Mucosa of descending colon (tissue), 3 donors: ENCODE measurements around the gene ACTA2. TPM values are rescaled to one million over a fixed set of nuclear protein-coding genes. Genes with fewer than 3 reads are reported as not detected.

Experiments used
- ATAC-seq: fragments of 200-7000 bp; cut with Tn5 transposase; one replicate; pipeline ENCODE4 v1.9.1; 2020; ENCODE audit warnings: mild to moderate bottlenecking, moderate library complexity
- DNase-seq, 3 donors: peaks; one replicate each; pipeline ENCODE4 v3.0.0-alpha.2; 2020
- H3K36me3 ChIP-seq: fragments of 200-600 bp; one replicate; pipeline ENCODE4 v1.8.0; 2021; ENCODE audit warnings: low read depth, mild to moderate bottlenecking
- H3K4me1 ChIP-seq: fragments of 200-600 bp; one replicate; pipeline ENCODE4 v1.8.0; 2021; ENCODE audit warnings: low read depth, mild to moderate bottlenecking
- H3K4me3 ChIP-seq: fragments of 200-600 bp; one replicate; pipeline ENCODE4 v1.8.0; 2021; ENCODE audit warnings: mild to moderate bottlenecking
- H3K9me3 ChIP-seq: fragments of 200-600 bp; one replicate; pipeline ENCODE4 v1.8.0; 2021; ENCODE audit warnings: mild to moderate bottlenecking
- intact Hi-C, 2 donors: fragments of 100-400 bp; cut with DNase I in 1 of 2; cut with micrococcal nuclease in 1 of 2; formaldehyde crosslinking; loops; one replicate each; pipeline versions ENCODE4 v1.11.0 to v1.11.1; 2022; cut with DNase I, micrococcal nuclease
- total RNA-seq, 3 donors: library from RNA; stranded (reverse); fragmentation: NEBNext Ultra II Directional in 2 of 3; extraction: Animal tissue kit (Norgen Biotek cat#: 25700) in 2 of 3; gene quantifications; one replicate each; pipeline versions ENCODE4 v1.2.1 to v1.2.4, GENCODE V29; 2021 to 2023
- TF ChIP-seq, protein P1 (sequence below): fragments of 200-600 bp; IDR thresholded peaks from one replicate; pipeline ENCODE4 v1.8.0; 2022; ENCODE audit warnings: antibody characterized with exemption, mild to moderate bottlenecking
- donor health status: DM: no; HTN: no; CAD: no; lungs with moderate emphysema.
- donor health status: DM: no; HTN: no; CAD: no.
- donor health status: DM: no; HTN: yes; CAD: no.

Gene ACTA2
- total RNA-seq, 3 donors from 2014 or later, result 80.6 to 920 (median 253) TPM

- Histone ChIP-seq H3K36me3 (no peaks in the 10 kb centered on the region), H3K4me1 (peaks cover 13% of the 10 kb centered on the region), H3K9me3 (no peaks in the 10 kb centered on the region), H3K4me3 (no peak overlapping the region)
- intact Hi-C loops, result no loop called here
- TF ChIP-seq, protein P1, sequence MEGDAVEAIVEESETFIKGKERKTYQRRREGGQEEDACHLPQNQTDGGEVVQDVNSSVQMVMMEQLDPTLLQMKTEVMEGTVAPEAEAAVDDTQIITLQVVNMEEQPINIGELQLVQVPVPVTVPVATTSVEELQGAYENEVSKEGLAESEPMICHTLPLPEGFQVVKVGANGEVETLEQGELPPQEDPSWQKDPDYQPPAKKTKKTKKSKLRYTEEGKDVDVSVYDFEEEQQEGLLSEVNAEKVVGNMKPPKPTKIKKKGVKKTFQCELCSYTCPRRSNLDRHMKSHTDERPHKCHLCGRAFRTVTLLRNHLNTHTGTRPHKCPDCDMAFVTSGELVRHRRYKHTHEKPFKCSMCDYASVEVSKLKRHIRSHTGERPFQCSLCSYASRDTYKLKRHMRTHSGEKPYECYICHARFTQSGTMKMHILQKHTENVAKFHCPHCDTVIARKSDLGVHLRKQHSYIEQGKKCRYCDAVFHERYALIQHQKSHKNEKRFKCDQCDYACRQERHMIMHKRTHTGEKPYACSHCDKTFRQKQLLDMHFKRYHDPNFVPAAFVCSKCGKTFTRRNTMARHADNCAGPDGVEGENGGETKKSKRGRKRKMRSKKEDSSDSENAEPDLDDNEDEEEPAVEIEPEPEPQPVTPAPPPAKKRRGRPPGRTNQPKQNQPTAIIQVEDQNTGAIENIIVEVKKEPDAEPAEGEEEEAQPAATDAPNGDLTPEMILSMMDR, result no peak
- ATAC-seq, result no peak
- DNase-seq, result no peak
These were observed 45.7 kb downstream of the ACTA2 start for GRCh38 chr10:88906921-88907320.

DNA sequence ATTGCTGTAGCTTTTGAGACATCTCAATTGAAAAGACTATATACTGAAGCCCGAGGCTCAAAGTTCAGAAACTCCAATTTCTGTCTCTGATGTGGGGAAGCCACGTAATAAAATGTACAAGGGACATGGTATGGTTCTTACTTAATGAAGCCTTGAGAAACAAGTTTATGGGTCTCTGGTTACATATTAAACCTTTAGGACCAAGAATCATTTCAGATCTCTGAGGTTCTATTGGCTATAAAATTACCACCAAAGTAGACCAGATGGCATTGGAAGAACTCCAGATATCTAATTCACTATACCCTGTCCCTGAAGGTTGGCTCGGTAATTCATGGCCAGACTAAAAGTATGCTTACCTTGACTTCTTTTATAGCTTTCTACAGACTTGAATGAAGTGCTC lies 48.9 kb downstream of the ACTA2 start:
- DNase-seq, result peak in 1 of 3 donors; percentile 70
- peak; percentile 93 for ATAC-seq
- no peaks in the 10 kb centered on the region for H3K9me3 ChIP-seq
- intact Hi-C loops, result no loop called here
- TF ChIP-seq, protein P1, result no peak
- H3K4me1 ChIP-seq, result peaks cover 24% of the 10 kb centered on the region
- no peak overlapping the region for H3K4me3 ChIP-seq
- no peaks in the 10 kb centered on the region for H3K36me3 ChIP-seq

- no peaks in the 10 kb centered on the region for H3K36me3 ChIP-seq
- DNase-seq, result no peak
- intact Hi-C loops, result no loop called here
- no peak for ATAC-seq
- peaks cover 40% of the 10 kb centered on the region for H3K4me1 ChIP-seq
- H3K9me3 ChIP-seq, result no peaks in the 10 kb centered on the region
- no peak overlapping the region for H3K4me3 ChIP-seq
- TF ChIP-seq, protein P1, result no peak
These were observed 50.4 kb downstream of the ACTA2 start for GRCh38 chr10:88901984-88902789.

- intact Hi-C loops, result no loop called here
- Histone ChIP-seq H3K4me1 (peaks cover 47% of the 10 kb centered on the region), H3K9me3 (no peaks in the 10 kb centered on the region), H3K36me3 (no peaks in the 10 kb centered on the region), H3K4me3 (no peak overlapping the region)
- DNase-seq, result no peak
- TF ChIP-seq, protein P1, result no peak
- ATAC-seq, result no peak
These were observed 51.2 kb downstream of the ACTA2 start for GRCh38 chr10:88901206-88901983.

DNA sequence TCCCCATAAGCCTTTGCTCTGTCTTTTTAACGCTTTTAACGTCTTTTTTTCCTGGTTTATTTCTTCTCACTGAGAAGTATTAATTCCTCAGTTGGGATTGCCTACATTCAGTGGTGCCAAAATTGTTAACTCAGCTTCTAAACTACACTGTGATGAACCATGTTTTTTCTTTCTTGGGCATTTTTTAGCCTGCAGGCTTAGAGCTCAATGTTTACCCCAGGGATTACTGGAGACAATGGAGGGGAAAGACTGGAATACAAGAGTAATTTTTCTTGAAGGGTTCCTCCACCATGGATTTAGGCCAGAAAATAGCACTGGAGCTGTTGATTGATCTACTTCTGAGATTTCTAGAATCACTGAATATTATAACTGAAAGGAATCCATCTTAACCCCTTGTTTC lies 52.7 kb downstream of the ACTA2 start:
- DNase-seq (no peak), ATAC-seq (no peak)
- Histone ChIP-seq H3K4me3 (no peak overlapping the region), H3K36me3 (no peaks in the 10 kb centered on the region), H3K4me1 (peaks cover 49% of the 10 kb centered on the region), H3K9me3 (no peaks in the 10 kb centered on the region)
- intact Hi-C loops, result no loop called here
- TF ChIP-seq, protein P1, result no peak
